Fibroblast of the conjunctiva (primary cell): Measurements from ENCODE around the gene ZNF488.

Experiments used
- DNase-seq: peaks from one replicate; pipeline ENCODE4 v3.0.0-alpha.2; 2010; ENCODE audit warnings: low read depth

Gene ZNF488

DNA sequence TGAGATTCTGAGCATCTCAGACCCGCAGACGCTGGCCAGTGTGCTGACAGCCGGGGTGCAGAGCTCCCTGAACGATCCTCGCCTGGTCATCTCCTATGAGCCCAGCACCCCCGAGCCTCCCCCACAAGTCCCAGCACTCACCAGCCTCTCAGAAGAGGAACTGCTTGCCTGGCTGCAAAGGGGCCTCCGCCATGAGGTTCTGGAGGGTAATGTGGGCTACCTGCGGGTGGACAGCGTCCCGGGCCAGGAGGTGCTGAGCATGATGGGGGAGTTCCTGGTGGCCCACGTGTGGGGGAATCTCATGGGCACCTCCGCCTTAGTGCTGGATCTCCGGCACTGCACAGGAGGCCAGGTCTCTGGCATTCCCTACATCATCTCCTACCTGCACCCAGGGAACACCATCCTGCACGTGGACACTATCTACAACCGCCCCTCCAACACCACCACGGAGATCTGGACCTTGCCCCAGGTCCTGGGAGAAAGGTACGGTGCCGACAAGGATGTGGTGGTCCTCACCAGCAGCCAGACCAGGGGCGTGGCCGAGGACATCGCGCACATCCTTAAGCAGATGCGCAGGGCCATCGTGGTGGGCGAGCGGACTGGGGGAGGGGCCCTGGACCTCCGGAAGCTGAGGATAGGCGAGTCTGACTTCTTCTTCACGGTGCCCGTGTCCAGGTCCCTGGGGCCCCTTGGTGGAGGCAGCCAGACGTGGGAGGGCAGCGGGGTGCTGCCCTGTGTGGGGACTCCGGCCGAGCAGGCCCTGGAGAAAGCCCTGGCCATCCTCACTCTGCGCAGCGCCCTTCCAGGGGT is 35.2 kb downstream of the ZNF488 start:
- no peak for DNase-seq

DNA sequence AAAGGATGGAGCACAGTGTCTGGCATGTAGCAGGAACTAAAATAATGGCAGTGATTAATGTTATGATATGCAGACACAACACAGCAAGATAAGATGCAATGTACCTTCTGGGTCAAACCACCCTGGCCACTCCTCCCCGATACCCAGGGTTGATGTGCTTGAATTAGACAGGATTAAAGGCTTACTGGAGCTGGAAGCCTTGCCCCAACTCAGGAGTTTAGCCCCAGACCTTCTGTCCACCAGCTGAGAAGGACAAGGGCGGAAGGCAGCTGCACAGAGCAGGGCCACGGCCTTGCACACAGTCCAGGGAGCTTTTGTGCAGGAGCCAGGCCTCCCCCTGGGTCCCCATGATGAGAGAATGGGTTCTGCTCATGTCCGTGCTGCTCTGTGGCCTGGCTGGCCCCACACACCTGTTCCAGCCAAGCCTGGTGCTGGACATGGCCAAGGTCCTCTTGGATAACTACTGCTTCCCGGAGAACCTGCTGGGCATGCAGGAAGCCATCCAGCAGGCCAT is 35.9 kb downstream of the ZNF488 start, which contains the start of gene RBP3:
Gene RBP3, plus strand, starts transcription at position 226 of the 514 bp plus-strand sequence. Its CDS starts 122 bp downstream, at position 348.
- no peak for DNase-seq

DNA sequence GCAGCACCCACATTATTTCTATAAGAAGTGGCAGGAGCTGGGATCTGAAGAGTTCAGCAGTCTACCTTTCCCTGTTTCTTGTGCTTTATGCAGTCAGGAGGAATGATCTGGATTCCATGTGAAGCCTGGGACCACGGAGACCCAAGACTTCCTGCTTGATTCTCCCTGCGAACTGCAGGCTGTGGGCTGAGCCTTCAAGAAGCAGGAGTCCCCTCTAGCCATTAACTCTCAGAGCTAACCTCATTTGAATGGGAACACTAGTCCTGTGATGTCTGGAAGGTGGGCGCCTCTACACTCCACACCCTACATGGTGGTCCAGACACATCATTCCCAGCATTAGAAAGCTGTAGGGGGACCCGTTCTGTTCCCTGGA is 36.8 kb downstream of the ZNF488 start:
- DNase-seq: no peak

DNA sequence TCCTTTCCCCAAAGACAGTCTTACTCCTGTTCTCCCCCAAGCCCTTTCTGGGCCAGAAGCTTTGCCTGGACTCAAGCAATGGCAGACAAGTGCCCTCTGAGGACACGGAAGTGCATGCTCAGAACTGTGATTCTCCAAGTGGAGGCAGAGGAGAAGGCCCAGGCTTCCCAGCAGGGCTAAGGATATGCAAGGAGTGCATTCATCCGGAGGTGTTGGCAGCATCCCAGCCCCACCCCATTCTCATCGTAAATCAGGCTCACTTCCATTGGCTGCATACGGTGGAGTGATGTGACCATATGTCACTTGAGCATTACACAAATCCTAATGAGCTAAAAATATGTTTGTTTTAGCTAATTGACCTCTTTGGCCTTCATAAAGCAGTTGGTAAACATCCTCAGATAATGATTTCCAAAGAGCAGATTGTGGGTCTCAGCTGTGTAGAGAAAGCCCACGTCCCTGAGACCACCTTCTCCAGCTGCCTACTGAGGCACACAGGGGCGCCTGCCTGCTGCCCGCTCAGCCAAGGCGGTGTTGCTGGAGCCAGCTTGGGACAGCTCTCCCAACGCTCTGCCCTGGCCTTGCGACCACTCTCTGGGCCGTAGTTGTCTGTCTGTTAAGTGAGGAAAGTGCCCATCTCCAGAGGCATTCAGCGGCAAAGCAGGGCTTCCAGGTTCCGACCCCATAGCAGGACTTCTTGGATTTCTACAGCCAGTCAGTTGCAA is 37.4 kb downstream of the ZNF488 start:
- no peak for DNase-seq

DNA sequence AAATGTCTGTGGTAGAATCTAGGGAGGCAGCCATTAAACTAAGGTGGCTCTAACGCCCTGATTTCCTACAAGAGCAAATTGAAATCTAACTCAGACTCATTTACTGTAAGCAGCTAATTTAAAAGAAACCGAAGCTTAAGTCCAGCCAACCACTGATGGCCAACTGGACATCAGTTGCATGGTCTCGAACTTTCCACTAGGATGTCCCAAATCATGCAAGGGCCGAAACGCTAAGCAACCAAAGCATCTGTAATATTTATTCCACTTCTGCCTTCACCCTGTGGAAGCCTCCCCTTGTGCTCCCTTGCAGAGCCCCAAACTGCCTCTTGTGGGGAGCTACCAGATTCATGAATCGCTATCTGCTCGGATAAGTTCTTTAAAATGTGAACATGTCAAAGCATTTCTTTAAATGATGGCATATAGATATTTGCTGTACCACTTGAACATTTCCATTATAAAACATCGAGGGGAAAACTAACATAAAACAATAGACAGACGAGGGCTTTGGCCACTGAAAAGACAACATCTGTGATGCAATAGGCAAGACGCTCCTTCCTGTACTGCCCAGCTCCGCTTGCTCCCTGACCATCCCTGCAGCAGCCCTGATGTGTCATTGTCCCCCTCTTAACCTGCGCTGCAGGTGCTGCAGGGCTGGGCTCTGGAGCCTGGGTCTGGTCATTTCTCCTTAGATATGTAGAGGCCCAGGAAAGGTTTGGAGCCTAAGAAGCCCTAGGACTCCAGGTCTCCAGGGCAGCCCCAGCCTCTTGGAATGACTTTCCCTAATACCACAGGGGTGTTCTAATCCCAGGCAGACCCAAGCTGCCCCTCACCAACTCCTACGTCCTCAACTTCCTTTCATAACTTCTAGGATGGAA is 38.9 kb downstream of the ZNF488 start:
- no peak for DNase-seq

DNA sequence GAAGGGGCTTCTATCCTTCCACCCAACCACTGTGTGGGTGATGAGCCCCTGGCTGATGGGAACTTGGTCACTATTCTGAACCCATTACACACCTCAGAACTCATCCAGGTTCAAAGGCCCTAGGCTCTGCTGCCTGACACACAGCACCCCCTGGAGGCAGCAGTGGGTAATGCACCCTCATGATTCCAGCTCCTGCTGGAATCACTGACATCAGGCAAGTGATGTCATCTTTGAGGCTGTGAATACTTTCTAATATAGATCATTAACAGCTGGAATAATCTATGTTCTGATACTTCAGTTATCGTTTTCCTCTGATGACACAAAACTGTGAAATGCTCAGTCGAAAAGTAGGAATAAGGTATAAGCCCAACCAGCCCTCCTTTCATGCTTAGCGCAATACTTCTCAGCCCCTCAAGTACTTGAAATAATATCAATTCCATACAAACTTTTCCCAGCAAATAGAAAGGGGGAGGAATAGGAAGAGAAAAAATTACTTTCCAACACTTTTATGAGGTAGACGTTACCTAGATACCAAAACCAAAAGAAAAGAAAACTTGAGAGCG is 43.4 kb downstream of the ZNF488 start:
- DNase-seq: peak; percentile 27

DNA sequence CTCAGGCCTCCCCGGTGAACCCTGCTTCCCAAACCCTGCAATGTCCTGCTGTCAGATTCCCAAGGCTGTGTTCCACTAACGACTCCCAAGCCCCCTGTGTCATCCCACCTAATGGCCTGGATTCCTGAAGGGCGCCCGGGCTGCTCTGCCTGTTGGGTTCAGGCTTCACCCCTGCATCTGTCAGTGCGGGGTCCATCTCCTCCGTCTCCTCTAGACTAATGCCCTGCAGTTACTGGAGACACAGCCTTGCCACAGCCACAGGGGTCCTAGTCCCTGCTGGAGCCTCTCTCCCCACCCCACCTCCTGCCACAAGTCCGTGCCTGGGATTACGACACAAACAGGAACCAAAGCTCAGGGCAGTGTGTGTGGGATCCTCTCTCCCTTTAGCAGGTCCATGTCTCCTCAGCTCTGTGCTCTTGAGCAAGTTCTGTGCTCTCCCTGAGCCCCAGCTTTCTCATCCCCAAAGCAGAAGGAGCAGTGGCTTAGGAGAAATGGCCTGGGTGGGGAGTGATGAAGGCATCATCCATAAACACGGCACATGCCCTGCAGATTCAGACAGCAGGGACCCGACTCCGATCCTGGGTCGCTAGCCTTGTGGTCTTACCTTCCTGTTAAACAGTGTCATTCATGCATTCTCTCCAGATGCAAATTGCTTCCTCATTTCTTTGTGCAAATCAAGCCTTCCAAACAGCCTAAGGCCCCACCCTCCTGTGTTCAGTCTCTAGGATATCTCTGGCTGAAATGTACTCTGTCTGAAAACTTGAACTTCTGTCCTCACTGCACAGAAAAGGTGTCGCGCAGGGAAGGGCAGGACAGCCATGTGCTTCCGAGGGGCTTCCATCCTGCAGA is 44.1 kb downstream of the ZNF488 start:
- DNase-seq: no peak

DNA sequence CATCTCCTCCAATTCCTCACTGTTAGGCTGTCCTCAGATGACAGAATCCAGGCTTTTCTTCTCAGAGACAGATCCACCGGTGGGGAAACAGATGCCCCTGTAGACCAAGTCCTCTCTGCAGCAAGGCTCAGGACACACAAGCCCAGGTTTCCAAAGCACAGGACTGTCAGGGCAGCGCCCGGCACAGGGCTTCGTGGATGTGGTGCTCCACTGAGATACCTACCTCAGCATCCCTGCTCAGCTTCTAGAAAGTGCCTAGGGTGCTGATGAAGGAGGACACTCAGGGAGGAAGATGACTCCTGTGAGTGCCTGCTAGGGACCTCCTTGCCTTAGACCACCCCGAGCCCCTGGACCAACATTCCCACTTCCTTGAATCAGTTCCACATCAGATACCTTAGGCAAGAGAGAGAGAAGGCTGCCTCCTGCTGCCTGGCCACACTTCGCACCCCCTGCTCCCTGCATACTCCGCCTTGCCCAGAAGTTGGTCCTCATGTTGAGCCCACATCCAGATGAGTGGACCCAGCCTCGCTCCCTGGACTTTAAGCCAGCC is 44.8 kb downstream of the ZNF488 start:
- no peak for DNase-seq

DNA sequence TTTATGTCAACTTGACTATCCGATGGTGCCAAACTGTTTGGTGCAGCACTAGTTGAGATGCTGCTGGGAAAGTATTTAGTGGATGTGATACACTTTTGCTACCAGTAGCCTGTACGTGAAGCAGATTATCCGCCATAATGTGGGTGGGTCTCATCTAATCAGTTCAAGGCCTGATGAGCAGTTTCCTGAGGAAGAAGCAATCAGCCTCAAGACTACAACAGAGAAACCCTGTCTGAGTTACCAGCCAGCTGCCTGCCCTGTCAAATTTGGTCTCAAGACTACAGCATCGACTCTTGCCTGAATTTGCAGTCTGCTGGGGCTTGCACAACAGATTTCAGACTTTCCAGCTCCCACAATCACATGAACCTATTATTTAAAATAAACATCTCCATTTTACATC is 46.8 kb downstream of the ZNF488 start:
- DNase-seq: no peak

DNA sequence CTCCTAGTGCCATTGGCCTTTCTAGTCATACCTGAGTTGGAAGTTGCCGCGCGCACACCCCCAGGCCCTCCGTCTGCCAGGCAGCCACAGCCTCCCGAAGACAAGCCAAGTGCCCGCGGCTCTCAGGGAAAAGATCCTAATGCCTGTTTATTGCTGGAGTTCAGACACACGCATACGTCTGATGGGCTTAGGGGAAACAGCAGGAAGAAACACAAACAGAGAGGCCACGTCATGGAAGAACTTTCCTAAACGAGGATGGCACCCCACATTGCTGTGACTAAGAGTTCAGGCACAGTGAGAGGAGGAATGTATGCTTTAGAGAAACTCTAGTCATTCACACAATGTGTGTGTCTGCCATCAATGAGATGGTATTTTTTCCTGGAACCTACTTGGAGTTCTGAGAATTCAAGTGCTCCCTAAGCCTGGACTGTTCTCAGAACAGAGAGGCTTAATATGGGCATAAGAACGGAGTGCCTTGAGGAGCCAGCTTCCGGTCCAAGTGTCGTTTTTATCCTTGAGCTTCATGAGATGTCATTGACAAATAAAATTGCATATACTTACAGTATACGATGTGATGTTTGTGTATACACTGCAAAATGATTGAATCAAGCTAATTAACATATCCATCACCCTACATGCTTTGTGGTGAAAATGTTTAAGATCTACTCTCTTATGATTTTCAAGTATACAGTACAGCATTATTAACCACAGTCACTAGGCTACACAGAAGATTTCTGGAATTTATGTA is 47.5 kb downstream of the ZNF488 start:
- no peak for DNase-seq

DNA sequence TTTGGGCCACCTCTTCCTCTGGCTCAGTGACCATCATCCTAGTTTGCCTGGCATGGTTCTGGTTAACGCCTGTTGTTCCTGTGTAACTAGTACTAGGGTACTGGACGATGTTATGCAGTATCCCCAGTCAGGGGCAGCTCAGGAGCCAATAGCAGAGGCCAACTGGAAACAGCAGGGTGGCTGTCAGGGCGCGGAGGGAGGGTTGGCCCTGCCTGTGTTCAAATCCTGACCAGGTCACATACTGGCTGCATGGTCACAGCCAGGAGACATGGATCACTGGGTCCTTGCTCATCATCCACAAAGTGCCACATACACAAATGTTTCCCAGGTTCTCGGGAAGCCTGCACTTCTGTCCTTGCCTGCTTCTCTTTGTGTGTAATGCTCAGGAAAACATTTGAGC is 48.2 kb downstream of the ZNF488 start:
- no peak for DNase-seq

DNA sequence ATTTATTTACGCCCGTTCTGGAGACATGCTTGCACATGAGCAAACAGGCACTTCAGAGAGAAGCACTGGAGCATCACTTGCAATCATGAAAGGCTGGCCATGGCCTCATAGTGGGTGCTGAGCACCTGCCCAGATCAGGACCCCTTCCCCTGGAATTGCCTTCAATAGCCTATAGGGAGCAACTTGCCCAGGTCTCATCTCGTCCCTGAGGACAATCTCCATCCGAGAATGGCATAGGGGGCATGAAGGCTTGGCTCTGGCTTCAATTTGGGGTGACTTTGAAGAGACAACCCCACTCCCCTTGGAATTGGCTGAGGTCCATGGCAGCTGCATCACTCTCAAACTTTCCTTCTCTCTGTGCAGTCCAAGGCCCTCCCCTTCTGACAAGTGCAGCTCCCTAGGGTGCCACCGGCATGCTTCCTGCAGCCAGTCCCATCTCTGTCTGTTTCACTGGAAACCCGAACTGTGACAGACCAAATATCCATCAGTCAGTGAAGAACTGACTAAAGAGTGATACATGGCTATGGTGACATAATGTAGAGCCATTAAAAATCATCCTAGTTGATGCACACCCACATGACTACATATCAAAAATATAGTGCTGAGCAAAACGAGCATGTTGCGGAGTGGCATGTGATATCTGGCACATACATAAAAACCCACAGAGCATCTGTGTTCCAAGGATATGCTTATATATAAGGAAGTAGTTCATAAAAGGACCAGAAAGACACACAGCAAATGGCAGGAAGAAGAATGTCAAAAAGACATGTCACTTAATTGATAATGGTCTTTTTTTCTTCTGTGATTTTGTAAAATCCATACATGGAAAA is 49.4 kb downstream of the ZNF488 start:
- no peak for DNase-seq

DNA sequence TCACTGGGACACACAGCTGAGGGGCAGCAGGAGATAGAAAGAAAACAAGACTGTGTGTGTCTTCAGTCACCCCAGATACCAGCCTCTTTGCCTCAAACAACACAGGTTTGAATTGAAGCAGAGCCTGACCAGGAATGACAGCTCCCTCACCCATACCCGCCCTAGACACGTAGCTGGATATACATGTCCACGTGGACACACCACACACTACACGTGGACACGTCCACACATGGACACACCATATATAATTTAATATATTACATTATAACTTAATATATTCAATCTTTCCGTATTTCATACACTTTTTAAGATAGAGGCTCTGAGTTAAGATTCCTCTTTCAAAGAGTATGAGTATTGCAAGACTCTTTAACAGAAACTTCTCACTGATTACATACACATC is 50.6 kb downstream of the ZNF488 start:
- no peak for DNase-seq

DNA sequence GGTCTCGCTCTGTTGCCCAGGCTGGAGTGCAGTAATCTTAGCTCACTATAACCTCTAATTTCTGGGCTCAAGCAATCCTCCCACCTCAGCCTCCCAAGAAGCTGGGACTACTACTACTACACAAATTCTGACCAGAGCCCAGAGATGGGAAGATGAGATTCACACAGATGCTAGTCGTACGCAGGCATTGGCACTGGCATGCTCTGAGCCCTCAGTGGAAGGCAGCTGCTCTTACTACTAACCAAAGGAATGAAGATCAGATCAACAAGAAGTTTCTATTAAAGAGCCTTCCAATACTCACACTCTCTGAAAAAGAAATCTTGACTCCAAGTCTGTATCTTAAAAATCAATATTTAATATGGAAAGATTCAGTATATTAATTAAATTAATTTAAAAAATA is 51.1 kb downstream of the ZNF488 start:
- DNase-seq: no peak

DNA sequence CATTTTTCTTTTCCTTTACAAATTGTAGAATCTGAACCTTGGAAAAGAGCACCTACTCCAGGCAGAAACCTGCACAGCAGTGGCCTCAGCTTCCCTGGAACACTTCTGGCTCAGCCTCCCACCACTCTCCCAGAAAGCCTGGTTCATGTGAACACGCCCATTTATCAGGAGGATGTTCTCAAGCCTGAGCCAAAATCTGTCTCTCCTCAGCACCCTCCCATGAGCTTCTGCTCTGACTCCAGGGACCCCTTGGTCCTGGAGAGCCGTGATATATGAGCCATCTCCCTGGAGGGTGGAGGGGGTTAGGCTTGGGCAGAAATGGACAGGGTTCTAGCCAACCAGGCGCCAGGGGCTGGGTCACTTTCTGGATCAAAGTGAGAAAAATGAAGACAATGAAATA is 51.7 kb downstream of the ZNF488 start:
- no peak for DNase-seq

DNA sequence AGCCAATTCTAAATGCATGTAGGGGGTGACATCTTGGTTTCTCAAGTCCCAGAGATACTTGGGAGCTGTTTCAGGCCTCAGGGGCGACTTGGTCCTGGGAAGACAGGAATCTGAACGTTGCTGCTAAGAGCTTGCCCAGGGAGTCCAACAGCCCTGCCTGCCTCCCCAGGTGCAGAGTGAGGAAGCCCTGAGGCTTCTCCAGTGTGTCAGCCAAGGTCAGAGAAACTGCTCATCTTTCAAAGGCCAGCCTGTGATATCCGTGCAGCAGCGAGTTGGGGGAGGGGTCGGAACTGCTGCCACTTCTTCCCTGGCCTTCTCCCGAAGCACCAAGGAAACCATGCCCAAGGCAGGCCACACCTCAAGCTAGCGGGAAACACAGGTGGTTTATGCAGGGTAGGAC is 52.1 kb downstream of the ZNF488 start:
- no peak for DNase-seq

DNA sequence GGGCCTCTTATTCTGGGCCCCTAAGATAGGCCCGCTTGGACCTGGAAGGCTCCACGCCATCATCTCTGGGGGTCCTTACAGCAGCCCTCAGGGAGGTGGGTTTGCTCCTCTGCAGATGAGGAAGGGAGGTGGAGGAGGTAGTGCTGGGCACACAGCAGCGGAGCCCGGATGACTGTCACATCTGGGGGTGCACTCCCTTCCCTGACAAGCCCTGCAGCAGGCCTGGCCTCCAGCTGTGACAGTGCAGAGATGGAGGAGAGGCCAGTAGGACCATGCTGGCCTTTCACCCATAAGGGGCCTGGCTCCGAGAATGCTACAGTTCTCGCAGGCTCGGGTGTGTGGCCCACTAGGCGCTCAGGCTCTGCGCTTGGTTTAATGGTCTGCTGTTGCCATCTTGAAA is 52.6 kb downstream of the ZNF488 start:
- no peak for DNase-seq

DNA sequence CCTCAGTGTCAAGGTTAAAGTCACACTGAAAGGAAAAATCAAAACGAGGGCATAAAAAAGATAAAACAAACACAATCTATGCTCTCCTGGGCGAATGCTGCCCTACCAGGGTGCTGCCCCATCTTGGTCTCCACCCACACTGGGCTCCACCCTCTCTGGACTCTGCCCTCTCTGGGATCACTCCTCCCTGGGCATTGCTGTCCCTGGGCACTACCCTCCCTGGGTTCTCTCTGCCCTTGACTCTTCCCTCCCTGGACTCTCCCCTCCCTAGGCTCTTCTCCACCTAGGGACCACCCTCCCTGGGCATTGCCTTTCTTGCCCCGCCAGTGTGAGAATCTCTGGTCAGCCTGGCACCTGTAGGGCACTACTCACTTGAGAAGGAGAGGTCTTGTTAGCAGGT is 53.3 kb downstream of the ZNF488 start:
- no peak for DNase-seq

DNA sequence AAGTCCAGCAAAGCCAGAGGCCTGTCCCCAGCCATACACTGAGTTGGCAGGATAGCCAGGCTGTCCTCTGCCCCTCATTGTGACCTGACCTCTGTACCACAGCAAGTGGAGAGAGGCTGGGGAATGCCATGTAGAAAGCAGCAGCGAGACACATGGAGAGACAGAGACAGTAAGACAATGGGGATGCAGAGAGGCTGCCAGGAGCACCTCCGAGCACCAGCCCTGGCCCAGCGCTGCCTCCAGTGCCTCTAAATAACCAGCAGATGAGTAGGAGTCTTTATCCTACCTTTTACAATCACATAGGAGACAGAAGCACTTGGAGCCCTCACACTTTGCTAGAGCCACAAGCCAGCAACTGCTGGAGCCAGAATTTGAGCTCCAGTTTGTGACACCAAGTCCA is 53.7 kb downstream of the ZNF488 start:
- no peak for DNase-seq
